Measurements from ENCODE around the gene SLC4A4.
"Not testable (repeated sequence)": the region's sequence is repeated elsewhere in the genome, so short reads cannot be mapped to it uniquely, and the experiment has no call there.

Gene SLC4A4

DNA sequence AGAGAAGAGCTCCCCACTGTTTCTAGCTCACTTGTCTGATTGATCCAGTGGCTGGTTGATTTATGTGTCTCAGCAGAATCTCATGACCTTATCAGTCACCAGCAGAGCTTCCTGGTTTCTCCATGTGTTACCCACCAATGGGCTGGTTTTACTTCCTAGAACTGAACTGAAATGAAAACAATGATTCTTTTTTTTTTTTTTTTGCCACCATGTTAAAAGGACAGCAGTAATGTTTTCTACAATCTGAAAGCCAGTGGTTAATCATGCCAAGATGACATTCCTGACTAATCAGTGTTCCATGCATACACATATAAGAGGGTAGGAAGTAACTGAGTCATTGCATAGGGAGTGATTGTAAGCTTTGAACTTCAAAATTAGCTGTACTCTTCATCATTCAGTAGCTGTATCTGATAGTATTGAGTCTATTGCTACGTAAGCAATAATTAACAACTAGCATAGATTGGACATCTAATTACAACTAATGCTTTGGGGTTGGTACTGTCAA, 67.7 kb downstream of the SLC4A4 start:
- in situ Hi-C loops (cut with HindIII; ENCODE audit: low sequenced_read_pairs): no loop called here

GRCh38 chr4:71408961-71409360, 70.1 kb downstream of the SLC4A4 start:
- in situ Hi-C loops (cut with HindIII; ENCODE audit: low sequenced_read_pairs): not testable (repeated sequence)

DNA sequence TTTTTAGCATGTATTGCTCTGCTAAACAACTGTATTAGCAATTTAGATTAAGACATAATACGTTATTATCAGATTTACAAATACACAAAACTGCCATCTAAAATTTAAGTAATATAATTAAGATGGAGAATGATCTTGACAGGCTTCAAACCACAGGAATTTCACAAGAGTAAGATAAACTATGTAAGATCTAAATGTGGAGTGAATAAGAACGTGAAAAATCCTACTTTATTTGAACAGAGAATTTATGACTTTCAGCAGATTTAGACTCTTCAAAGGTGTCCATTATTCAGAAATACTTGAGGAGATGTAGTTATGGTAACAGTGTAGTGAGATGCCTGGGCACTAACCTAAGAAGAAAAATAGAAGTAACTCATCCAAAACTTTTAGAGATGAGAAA, 73.2 kb downstream of the SLC4A4 start:
- in situ Hi-C loops (cut with HindIII; ENCODE audit: low sequenced_read_pairs): no loop called here

GRCh38 chr4:71415491-71415890, 76.7 kb downstream of the SLC4A4 start:
- in situ Hi-C loops (cut with HindIII; ENCODE audit: low sequenced_read_pairs): no loop called here

DNA sequence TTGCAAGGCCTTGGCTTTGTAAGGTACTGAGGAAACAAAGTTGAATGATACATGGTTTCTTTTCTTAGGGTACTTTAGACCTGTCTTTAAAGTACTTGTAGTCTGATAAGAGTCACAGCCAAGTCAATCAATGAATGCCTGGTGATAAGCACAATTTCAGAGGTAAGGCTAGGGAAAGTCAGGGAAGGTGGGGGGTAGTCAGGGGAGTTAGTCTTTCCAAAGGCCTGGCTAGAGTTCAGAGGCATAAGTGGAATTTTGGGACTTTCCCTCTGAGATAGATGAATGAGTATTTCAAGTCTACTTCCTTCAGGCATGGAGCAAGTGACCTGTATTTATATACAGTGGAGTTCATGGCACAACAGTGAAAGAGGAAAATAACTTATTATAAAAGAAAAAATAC, 78.3 kb downstream of the SLC4A4 start:
- in situ Hi-C loops (cut with HindIII; ENCODE audit: low sequenced_read_pairs): no loop called here

DNA sequence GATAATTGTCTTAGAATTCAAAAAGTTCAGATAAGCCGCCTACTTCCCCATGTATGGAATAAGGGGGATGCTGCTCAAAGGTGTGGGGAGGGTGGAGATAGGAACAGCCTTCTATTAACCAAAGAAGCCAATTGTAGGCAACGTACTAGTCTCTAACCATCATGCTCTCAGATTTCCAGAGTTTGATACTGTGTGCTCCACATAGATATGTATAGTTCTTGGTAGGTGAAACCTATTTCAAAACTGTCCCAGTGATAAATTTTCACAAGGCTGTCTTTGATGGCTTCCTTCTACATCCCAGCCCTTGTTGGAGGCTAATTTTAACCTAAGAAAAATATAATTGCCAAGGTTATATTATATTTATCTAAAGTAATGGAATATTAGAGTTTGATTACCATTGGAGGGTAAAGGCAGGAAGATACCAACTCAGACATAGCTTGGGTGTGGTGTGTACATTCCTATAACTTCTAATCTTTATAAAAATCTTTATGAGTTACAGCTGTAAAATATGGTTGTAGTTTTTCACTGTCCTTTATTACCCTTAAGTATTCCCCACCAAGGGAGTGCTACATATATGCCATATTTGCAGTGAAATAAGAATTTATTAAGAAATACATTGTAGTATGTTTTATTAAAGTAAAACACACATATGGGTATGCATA, 87.7 kb downstream of the SLC4A4 start:
- in situ Hi-C loops (cut with HindIII; ENCODE audit: low sequenced_read_pairs): no loop called here

DNA sequence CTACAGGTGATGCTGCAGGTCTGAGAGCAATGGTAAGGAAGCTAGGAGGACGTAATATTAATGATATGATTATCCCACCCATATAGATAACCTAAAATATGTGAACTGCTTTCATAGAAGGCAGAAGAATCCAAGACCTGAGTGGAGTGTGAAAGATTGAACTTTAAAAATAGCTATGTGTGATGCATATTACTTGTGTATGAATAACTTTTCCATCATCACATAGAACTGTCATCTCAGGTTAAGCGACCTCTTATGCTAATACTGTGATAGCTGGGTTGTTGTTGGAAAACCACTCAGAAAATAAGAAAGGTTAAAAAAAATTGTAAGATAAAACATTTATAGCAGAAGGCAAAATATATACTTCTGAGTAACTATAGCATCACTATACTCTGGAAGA, 90.3 kb downstream of the SLC4A4 start:
- in situ Hi-C loops (cut with HindIII; ENCODE audit: low sequenced_read_pairs): no loop called here

DNA sequence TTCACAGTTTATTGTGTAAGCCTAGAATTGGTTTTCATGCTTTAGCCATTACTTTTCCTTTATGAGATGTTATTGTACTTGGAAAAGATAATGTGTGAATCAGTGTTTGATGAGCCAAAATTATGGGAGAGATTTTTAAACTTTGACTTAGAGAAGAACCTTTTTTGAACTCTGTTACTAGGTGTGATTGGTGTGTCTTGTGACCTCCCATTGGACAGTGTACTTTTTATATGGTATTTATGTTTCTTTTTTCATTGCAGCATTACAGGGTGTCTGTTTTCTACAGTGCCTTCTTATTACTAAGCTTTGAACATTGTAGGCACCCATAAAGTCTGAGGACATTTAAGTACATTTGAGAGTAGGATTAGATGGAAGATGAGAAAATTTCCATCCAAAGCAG, 91.1 kb downstream of the SLC4A4 start:
- in situ Hi-C loops (cut with HindIII; ENCODE audit: low sequenced_read_pairs): no loop called here

- in situ Hi-C loops (cut with HindIII; ENCODE audit: low sequenced_read_pairs): no loop called here
Measured at GRCh38 chr4:71430609-71431008, 91.8 kb downstream of the SLC4A4 start.

GRCh38 chr4:71440612-71441011, 101.8 kb downstream of the SLC4A4 start:
- in situ Hi-C loops (cut with HindIII; ENCODE audit: low sequenced_read_pairs): no loop called here

DNA sequence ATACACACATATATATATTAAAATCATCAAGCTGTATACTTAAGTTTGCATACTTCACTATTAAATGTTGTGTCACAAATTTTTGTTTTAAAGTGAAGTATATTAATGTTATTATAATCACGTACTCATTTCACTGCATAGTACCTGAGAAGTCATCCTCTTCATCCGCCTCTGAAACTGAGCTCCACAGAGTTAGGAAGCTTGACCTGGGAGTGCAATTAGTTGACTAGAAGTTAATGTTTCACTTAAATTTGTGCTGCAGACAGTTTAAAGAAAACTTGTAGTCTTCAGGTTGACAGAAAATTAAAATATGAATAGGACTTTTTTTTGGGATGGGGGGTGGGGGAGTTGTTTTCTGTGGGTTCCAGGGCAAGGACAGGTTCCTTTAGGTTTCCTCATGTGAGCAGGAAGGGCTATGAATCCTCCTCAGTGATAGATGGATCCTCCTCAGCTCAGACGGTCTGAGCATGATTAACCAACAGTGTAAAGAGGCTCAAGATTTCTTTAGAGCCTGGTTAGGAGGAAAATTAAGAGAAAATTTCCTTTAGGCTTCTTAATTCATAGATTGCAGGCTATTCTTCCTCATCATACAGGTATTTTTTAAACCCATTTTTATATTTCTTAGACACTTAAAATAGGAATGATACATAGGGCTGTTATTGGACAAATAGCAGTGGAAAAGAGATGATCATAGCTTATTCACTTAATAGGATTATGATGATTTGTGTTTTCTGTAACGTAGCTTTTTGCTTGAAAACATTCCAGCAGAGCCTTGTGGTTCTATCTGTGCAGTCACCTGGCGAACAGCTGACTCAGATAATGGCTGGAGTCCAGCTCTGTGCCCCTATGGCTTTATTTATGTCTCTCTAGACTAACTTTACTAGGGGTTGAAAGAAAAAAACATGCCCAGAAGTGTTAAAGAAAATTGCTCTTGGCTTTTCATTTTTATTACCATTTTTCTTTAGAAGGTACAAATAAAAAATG, 102.7 kb downstream of the SLC4A4 start:
- in situ Hi-C loops (cut with HindIII; ENCODE audit: low sequenced_read_pairs): no loop called here

DNA sequence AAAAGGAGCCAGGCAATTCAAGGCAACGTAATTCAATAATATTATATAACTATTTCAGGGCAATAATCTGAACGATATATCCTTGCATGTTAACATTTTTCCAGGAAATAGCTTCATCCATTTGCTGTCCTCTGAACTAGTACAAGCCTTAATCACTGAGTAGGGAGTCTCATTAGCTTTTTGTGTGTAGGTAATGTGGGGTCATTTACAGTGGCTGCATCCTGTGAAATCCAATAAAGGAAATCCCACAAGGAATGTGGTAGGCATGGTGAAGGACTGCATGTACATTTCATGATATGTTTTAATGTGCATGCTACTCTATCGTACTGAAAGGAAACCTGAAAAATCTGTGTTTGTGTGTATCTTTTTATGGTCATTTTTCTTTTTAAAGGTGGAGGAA, 103.5 kb downstream of the SLC4A4 start:
- in situ Hi-C loops (cut with HindIII; ENCODE audit: low sequenced_read_pairs): no loop called here

GRCh38 chr4:71444395-71444794, 105.6 kb downstream of the SLC4A4 start:
- in situ Hi-C loops (cut with HindIII; ENCODE audit: low sequenced_read_pairs): no loop called here

DNA sequence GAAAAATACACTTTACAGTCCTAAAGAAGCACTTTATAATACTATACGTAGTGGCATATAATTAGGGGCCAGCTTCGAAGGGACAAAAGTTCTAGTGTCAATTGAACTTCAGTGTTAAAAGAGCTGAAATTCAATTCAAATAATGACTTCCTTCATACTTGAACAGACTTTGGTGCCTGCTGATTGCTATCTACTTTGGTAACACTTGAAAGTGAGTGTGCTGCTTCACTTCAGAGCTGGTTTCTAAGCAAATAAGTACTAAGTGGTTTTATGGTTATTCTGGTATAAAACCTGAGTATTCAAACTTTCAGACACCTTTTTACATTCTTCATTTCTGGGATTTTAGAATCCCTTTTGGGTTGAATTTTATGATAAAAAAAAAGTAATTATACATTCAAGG, 107.0 kb downstream of the SLC4A4 start:
- in situ Hi-C loops (cut with HindIII; ENCODE audit: low sequenced_read_pairs): no loop called here

DNA sequence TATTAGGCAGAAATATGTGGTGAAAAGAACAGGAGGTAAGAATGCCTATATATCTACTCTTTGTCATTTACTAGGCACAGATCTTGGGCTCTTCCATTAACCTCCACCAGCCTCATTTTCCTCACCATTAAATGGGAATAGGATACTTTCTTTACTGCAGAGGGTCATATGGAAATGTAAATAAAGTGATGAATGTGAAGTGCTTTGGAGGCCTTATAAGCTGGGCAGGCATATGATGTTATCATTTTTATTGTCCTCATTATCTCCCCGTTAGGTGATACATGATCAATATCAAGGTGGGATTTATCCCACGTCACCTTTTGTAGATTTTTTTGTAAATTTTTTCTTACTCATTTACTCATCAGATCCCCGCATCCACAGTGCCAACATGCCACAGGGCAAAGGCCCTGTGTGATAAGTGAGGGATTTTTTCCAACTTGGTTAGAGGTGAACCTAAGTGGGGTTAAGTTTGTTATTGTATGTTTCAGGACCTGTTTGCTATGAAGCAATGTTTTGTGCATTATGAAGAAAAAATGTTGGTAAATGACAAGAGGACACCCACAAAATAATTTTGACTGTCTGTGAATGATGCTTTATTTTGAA, 107.8 kb downstream of the SLC4A4 start:
- in situ Hi-C loops (cut with HindIII; ENCODE audit: low sequenced_read_pairs): no loop called here

GRCh38 chr4:71449040-71449439, 110.2 kb downstream of the SLC4A4 start:
- in situ Hi-C loops (cut with HindIII; ENCODE audit: low sequenced_read_pairs): no loop called here

DNA sequence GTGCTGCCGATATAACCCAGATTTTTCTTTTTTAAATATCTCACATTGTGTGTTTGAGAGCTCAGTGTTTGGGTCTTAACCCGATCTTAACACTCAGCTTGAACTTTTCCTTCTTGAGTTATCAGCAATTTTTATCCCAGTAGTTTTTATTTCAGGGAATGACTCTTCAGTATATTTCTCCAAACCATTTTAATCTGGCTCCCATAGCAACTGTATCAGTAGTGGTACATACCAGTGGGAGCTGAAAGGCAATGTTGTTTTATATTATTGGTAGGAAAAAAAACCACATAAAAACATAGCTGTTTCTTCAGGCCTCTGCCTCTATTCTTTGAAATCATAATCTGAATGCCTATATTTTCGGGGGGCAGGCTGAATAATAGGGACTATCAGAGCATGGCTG, 111.1 kb downstream of the SLC4A4 start:
- in situ Hi-C loops (cut with HindIII; ENCODE audit: low sequenced_read_pairs): no loop called here

GRCh38 chr4:71453531-71453930, 114.7 kb downstream of the SLC4A4 start:
- in situ Hi-C loops (cut with HindIII; ENCODE audit: low sequenced_read_pairs): no loop called here

GRCh38 chr4:71456841-71457240, 118.0 kb downstream of the SLC4A4 start:
- in situ Hi-C loops (cut with HindIII; ENCODE audit: low sequenced_read_pairs): no loop called here

DNA sequence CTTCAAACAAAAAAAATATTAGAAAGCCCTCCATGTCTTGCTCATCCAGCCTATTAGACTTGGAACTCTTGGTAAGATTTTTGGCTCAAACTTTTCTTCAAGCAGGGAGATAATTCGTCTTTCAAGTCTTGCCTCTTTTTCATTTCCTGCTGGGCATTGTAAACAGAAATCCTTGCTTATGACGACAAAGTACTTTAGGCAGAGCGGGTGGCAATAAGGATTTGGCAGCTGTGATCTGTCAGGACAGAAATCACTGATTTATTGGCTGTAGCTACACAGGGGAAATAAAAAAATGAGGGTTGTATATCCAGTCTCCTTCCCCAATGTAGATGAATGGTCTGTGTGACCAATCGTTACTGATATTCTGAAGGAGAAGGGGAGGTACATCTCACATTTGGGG, 121.6 kb downstream of the SLC4A4 start:
- in situ Hi-C loops (cut with HindIII; ENCODE audit: low sequenced_read_pairs): no loop called here

DNA sequence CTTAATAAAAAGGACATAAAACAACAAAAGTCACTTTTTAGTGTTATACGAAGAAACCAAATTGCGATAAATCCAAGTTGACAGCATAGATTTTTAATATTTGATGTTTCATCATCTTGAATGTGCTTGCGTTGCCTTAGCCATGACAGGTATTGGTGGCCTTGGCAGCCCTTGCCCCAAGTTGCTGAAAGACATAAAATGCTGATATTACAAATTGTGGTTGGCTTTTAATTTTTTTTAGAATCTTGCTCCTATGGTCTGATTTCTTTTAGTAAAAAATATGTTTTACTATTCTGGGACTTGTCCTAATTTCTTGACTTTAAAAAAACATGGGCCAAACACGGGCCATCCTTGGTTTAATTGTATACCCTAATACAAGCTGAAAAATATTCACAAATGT, 122.6 kb downstream of the SLC4A4 start:
- in situ Hi-C loops (cut with HindIII; ENCODE audit: low sequenced_read_pairs): no loop called here

GRCh38 chr4:71466775-71467174, 128.0 kb downstream of the SLC4A4 start:
- in situ Hi-C loops (cut with HindIII; ENCODE audit: low sequenced_read_pairs): no loop called here
